Measurements from ENCODE around the gene SETBP1.

Gene SETBP1

DNA sequence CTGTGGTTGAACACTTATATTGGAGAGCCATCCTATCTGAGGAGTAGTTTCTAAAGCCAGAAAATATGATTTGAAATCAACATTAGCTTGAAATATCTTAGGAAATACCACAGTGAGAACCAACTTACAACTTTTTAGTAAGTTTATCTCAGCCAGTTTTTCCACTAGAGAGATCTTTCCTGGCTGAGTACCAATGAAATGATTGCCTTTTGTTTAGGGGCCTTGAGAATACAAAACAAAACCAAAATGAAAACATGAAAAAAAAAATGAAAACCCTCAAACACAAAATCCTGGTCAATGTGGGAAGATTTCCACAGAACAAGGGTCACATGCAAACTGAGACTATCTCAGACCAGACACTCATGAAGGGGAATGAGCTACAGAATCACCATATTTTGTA is 429.0 kb downstream of the SETBP1 start:
- DNase-seq (ENCODE audit: low read depth, low spot score), result no peak

DNA sequence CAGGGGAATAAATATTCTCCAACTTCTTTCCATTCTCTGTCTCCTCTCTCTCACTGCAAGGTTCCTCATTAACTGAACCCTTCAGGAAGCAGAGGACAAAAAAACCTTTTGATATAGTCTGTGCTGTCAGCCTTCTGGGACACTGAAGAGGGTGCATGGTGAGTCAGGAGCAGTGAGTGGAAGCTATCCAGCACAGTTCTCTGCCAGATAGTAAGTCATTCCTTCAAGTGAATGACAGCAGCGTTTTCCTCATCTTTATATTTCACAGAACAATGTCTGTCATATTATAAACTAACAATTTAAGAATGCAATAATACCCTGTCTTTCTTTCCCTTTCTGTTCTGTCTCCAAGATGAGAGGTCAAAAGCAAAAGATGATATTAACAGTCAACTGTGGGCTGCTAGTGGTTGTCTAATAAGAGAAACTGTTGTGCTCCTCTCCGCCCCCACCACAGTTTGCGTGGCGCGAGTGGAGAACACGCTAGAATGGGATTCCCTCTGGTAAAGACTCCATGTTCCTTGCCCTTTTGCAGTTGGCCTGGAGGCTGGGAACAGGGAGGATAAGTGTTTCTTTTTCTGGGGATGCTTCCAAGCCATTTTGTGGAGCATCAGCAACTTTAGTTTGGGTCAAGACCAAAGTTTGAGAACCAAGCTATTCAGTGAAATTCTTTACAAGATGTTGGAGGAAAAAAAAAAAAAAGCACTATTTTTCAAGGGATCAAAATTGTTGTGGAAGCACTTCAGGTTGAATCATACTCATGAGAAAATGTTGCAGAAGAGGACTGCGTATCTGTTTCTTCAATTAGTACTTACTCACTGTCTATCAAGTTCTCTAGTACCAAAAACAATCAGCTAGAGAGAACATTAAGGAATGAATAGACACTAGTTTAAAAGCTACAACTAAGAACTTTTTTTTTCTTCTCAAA is 430.2 kb downstream of the SETBP1 start:
- no peak for DNase-seq (ENCODE audit: low read depth, low spot score)

- DNase-seq (ENCODE audit: low read depth, low spot score), result no peak
Observed at GRCh38 chr18:45111502-45111848, 430.8 kb downstream of the SETBP1 start.

DNA sequence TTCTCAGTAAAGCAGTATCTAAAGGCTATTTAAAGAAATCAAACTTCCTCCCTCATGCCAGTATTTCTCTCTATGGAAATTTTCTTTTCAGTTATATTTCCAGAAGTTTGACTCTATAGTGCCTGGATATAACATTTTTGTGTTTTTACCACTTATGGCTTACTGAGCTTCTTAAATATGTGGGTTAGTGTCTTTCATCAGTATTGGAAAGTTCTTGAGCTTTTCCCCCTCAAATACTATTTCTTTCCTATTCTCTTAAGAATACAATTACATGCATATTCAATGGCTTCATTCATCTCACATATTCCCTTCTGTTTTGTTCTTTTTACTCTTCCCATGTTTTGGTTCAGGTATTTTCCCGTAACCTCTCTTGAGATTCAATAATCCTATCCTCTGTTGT is 432.0 kb downstream of the SETBP1 start:
- DNase-seq (ENCODE audit: low read depth, low spot score), result no peak

GRCh38 chr18:45116116-45116515 is 435.4 kb downstream of the SETBP1 start:
- DNase-seq (ENCODE audit: low read depth, low spot score), result no peak
